Activated naive CD4-positive, alpha-beta T cell treated with anti-CD3 and anti-CD28 coated beads, Interleukin-2, amount 50 U/mL, for 72 hours (primary cell): Measurements from ENCODE around the gene TTC7B. TPM values are rescaled to one million over a fixed set of nuclear protein-coding genes. Genes with fewer than 3 reads are reported as not detected.

Experiments used
- ATAC-seq, 2 donors: fragments of 150-1000 bp; cut with Tn5 transposase; 2 replicates each; pipeline ENCODE4 v1.10.0; 2021; ENCODE audit warnings: mild to moderate bottlenecking in 2 of 2, moderate library complexity in 2 of 2
- DNase-seq, 2 donors: peaks; one replicate each; pipeline ENCODE4 v3.0.0; 2021 to 2022; ENCODE audit warnings: low spot score in 2 of 2
- H3K27ac Mint-ChIP-seq, 2 donors: one replicate each; pipeline ENCODE4 v1.8.0; 2022; ENCODE audit warnings: mild to moderate bottlenecking in 2 of 2, mixed read lengths in 2 of 2
- H3K36me3 Mint-ChIP-seq, 2 donors: one replicate each; pipeline ENCODE4 v1.8.0; 2022; ENCODE audit warnings: mixed read lengths in 2 of 2
- H3K9me3 Mint-ChIP-seq, 2 donors: one replicate each; pipeline ENCODE4 v1.8.0; 2022; ENCODE audit warnings: mixed read lengths in 2 of 2
- total RNA-seq, 2 donors: library from RNA; stranded (reverse); gene quantifications; one replicate each; pipeline ENCODE4 v1.2.3, GENCODE V29; 2022

TTC7B gene
- total RNA-seq, 2 donors from 2014 or later: 7.2 to 9.1 TPM

DNA sequence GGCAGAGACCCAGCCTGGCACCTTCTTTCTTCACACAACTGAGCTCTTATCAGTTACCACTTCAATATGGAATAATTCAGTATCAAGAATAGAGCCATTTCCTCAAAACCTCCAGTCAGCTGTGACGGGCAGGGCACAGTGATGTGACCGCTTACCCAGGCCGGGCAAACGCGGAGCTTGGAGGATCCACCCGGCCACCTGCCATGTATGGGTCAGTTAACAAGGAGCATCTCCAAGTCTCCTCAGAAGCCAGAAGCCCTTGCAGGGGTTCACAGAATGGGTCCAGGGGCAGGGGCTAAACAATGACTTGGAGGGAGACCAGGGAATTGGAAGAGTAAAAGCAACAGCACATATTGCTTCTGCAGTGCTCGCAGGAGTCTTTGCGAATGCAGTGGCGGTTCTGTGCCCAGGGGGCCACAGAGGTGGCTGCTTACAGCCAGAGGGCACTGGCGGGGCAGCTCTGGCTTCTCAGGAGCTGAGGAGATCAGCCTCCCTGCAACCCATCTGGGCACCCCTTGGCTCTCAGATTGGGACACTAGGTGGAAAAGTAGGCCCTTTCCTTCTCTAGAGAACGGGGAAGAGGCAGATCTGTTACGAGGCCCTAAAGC, 257.1 kb downstream of the TTC7B start:
- ATAC-seq: no peak

DNA sequence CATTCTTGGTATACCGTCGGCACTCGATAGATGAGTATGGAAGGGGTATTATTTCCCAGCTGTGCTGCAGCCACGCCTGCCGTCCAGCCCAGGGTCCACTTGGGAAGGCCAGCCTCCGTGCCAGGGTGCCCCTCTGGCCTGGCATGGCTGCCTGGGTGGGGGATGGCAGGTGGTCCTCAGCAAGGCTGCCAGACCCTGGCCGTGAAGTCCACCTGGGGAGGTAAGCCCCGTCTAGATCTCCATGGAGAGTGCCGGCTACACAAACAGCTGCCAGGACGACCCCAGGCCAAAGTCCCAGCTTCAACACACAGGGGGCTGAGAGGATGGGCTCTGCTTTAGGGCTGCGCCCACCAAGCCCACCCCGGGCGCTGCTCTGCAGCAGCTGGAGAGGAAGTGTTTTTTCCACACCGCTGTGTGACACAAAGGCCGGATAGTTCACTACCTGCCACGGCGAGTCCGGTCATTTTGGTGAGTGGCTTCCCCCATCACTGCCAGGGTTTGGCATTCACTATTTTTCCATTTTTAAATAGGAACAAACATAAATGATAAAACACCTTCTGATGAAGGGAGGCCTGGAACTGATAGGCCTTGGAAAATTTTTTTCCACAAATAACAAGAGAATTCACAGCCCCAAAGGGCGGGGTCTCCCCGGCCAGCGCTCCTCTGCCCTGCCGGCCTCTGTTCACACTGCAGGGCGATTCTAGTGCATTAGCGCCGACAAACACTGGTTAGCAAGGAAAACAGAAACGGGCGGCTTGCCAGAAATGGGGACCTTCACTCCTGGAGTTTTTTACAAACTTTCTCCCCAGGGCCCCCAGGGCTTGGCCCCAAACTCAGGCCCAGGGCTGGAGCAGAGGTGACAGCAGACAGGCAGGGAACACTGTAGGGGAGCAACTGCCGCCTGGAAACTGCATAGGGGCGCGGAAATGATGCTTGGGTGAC, 257.9 kb downstream of the TTC7B start:
- Mint-ChIP-seq H3K36me3 (no peaks in the 10 kb centered on the region), H3K27ac (no peak overlapping the region), H3K9me3 (no peaks in the 10 kb centered on the region)
- ATAC-seq: no peak
- no peak for DNase-seq

More for the DNA sequence above, 257.1 kb downstream of the TTC7B start:
- no peaks in the 10 kb centered on the region for H3K9me3 Mint-ChIP-seq
- H3K27ac Mint-ChIP-seq: no peak overlapping the region
- no peak for DNase-seq
- no peaks in the 10 kb centered on the region for H3K36me3 Mint-ChIP-seq

DNA sequence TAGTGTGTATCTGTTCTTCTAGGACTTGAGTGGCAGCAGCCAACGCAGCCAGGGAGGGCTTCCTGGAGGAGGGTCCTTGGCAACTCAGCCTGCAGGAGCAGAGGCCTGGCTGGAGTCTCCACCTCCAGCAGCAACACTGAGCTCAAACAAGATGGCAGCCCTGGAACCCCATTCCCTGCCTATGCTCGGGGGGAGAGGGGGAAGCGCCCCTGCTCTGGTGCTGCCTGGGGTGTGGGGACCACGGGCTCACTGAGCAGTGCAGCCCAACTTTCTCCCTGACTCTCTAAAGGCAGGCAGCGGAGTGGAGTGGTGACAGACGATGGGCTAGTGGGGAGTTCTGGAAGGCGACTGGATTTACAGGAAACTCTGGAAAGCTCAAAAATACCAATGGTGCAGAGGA, 258.7 kb downstream of the TTC7B start:
- Mint-ChIP-seq H3K36me3 (no peaks in the 10 kb centered on the region), H3K9me3 (no peaks in the 10 kb centered on the region), H3K27ac (no peak overlapping the region)
- DNase-seq (no peak), ATAC-seq (no peak)

DNA sequence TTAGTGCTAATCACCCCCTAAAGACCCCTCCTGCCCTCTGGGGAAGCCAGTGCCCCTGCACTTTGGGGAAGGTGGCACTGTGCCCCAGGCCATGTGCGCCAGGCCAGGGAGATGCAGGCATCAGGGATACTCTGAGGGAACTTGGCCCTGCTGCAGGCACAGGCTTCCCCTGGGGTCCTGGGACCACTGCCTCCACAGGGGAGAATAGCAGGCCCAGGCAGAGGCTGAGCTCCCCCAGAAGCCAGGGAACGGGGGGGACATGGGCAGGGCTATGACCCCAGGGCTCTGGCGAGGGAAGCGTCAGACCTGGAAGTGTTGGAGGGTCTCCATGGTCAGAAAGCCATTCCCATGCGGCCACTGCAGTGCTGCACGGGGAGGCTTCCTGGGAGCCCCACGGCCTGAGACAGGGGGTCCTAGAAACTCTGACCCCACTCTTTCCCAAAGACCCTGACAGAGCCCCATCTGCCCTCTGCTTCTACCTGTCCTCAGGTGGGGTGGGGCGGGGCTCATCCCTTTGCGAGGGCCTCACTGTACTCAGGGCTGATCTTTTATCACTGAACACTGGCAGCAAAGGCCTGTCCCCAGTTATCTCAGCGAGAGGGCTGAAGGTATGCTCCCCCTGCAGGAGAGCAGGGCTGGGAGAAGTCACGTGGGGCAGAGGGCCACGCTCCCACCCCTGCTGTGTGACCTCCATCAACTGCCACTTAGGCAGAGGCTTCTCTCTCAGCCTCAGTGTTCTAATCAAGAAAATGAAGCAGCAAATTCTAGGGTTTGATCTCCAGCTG, 259.4 kb downstream of the TTC7B start:
- H3K9me3 Mint-ChIP-seq: no peaks in the 10 kb centered on the region
- ATAC-seq: no peak
- DNase-seq: no peak
- no peaks in the 10 kb centered on the region for H3K36me3 Mint-ChIP-seq
- H3K27ac Mint-ChIP-seq: peak overlapping the region in 1 of 2 donors; percentile 9

DNA sequence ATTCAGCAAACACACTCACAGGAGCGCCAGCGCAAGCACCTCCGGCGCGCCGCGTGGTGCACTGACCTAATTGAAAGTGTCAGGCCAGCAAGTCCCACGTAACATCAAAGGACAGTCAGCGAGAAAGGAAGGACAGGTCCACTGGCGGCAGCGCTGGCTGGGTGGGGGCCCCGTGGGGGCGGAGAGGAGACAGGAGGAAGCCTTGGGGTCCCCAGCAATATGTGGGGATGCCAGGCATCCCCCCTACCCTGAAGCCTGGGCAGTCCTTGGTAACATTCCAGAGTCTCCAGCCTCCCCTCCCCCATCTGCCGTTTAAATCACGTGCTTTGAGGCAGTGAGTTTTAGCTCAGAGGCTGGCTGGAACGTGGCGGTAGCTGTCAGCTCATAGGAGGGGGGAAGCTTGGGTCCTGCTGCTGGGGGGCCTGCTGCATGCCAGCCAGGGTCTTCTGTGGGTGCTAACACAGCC, 260.2 kb downstream of the TTC7B start:
- no peak for DNase-seq
- Mint-ChIP-seq H3K9me3 (no peaks in the 10 kb centered on the region), H3K27ac (peak overlapping the region in 1 of 2 donors; percentile 9), H3K36me3 (no peaks in the 10 kb centered on the region)
- no peak for ATAC-seq

DNA sequence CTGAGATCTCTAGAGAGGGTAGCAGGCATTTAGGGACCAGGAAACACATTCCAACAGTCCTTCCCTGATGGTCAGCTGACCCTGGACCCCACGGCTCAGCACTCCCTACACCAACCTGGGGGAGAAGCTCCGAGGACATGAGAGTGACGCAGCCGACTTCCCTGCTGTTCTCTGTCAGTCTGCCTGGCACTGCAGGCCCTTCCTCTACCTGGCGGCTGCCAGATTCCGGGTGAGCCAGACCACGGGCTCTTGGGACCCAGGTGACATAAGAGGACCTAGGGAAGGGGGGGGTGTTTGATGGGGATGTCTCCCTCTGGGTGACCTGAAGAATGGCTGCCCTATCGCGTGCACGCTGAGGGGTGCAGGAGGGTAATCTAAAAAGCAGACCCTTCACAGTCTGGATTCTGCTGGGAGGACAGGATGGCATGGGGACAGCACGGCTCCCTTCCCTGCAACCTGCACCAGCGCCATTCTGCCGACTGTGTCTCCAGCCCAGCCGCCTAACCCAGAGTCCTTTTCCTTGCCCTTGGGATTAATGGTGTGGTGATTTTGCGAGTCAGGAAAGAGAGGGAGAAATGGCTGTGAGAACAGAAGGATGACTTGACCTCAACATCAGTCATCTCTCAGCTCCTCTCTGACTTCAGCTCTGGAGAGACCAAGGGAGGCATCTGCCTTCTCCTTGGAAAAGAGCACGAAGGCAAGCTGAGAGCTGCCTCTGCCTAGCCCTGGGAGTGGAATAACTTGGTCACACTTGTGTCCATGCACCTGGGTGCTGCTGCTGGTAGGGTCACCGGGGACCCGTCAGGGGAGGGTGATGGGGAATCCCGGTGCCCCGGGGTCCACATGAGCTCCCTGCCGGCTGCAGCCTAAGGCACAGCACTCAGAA, 260.9 kb downstream of the TTC7B start:
- H3K27ac Mint-ChIP-seq: no peak overlapping the region
- ATAC-seq (no peak), DNase-seq (no peak)
- H3K36me3 Mint-ChIP-seq: no peaks in the 10 kb centered on the region
- H3K9me3 Mint-ChIP-seq: no peaks in the 10 kb centered on the region

DNA sequence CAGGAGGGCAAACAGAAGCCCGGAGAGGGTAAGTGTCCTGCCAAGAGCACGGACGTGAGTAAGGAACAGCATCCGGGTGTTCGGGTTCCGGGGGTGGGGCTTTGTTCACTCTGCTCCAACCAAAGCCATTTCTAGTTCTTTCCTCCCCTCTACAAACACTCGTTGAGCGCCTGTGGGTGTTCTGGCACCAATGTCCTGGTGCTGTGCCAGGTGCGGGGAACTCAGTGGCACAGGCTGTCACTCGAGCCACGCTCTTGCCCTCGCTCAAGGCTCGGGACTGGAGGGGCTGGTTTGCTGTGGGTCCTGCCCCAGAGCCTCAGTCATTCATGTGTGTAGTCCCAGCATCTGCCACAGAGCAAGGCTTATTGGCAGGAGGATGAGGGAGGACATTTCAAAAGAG, 261.9 kb downstream of the TTC7B start:
- H3K9me3 Mint-ChIP-seq: no peaks in the 10 kb centered on the region
- H3K36me3 Mint-ChIP-seq: no peaks in the 10 kb centered on the region
- H3K27ac Mint-ChIP-seq: no peak overlapping the region
- no peak for DNase-seq
- no peak for ATAC-seq

DNA sequence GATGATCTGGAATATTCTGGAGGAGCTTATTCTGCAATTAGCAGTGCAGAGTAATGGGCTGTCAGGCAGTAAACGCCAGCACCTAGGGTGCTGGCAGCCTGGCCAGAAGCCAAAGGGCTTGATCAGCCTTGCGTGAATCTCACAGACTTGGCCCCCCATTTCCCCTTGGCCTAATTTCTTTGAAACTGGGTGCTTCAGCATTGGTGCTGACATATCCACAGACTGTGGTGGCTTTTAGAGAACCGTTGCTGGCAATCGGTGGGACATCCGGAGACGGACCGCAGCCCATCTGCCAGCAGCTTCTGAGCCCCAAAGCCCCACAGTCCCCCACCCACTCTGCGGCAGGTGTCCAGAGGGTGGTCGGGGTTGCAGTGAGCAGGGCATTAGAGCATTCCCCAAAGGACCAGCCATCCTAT, 262.3 kb downstream of the TTC7B start:
- no peaks in the 10 kb centered on the region for H3K36me3 Mint-ChIP-seq
- ATAC-seq: no peak
- H3K27ac Mint-ChIP-seq: no peak overlapping the region
- H3K9me3 Mint-ChIP-seq: no peaks in the 10 kb centered on the region
- DNase-seq: no peak

DNA sequence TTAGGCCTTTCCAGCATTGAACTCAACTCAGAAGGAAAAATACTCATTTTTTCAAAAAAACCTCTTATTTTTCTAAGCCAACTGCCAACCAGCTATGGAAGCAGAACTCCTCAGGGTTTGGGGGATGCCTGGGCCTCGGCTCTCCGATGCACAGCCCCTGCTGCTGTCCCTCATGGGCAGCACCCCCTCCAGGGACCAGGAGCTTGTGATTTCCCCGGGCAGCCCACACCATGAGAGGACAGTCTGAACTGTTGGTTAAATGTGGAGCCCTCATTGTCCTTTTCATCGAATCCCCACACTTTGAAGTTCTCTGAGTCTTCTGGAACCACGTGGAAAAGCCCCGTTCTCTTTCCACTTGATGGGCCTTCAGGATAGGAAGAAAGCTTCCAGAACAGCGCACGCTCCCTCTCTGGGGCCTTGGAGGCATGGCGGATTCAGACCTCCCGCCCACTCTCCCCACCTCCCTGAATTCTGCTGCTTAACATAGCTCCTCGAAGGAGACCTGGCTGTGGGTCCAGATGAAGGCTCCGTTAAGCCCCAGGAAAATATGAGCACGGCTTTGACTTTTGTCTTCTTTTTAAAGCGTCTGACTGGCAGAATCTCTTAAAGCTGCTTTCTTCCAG, 262.8 kb downstream of the TTC7B start:
- ATAC-seq (no peak), DNase-seq (no peak)
- no peaks in the 10 kb centered on the region for H3K36me3 Mint-ChIP-seq
- no peak overlapping the region for H3K27ac Mint-ChIP-seq
- no peaks in the 10 kb centered on the region for H3K9me3 Mint-ChIP-seq

DNA sequence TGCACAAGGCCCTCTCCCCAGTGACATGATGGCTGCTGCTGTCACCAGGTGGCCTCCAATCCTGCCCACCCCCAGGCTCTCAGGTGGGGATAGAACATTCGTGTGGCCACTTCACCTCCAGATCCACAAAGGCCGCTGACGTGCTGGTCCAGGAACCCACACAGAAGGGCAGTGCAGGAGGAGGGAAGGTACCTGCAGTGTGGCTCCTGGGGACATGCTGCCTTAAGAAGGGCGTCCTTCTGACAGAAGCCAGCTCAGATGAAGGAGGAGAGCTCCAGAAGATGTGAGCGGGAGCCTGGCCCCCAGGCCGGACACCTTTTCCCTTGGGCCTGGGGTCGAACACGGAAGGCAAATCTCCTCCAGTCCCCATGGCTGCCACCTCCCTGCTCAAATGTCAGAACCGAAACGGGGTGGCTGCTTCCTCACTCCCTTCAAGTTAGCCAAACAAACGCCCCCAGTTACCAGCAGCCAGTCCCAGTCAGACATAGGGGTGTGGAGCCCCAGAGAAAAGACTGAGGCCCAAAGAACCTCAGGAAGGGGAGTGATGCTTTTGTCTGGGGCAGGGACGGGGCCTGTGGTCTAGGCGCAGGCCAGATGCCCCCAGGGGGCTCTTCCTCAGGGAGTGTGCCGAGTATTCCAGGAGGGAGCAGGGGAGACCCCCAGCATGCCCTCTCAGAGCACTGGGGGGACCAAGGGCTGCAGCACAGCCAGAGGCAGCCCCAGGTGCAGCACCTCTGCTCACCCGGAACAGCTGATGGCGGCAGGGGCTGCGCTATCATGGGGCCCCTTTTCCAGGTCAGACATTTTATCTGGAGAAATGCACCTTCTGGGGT, 263.5 kb downstream of the TTC7B start:
- Mint-ChIP-seq H3K36me3 (no peaks in the 10 kb centered on the region), H3K9me3 (no peaks in the 10 kb centered on the region), H3K27ac (no peak overlapping the region)
- no peak for ATAC-seq
- DNase-seq: no peak

DNA sequence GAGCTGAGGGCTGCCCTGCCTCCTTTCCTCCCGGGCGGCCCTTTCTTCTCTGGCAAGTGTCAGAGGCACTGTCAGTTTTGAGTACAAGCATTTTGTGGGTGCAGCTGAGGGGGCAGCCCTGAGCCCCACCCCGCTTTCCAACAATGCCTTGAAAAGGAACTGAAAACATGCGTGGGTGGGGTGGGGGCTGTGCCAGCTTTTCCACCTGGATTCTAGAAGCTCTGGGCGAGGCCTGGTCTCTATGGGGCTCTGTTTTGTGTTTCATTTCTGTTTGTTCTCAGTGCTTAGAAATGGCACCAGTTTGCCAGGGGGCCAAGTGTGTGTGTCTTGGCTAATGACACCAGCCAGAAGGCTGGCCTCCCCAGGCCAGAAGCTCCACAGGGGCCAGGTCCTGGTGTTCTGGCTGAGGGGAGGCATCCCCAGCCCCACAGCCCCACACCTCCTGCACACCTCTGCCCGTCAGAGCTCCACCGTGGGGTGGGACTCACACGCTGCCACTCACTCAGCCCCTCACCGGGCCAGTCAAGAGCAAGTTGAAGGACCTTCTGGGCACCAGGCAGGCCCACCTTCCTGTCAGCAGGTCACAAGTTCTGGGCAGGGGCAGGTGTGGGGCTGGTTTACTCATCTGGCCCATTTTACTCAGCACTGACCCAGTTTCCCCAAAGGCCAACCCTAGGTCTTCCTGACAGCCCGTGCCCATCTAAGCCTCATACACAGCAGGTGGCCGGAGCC, 264.3 kb downstream of the TTC7B start:
- no peak for ATAC-seq
- DNase-seq: no peak
- H3K9me3 Mint-ChIP-seq: no peaks in the 10 kb centered on the region
- no peak overlapping the region for H3K27ac Mint-ChIP-seq
- no peaks in the 10 kb centered on the region for H3K36me3 Mint-ChIP-seq

DNA sequence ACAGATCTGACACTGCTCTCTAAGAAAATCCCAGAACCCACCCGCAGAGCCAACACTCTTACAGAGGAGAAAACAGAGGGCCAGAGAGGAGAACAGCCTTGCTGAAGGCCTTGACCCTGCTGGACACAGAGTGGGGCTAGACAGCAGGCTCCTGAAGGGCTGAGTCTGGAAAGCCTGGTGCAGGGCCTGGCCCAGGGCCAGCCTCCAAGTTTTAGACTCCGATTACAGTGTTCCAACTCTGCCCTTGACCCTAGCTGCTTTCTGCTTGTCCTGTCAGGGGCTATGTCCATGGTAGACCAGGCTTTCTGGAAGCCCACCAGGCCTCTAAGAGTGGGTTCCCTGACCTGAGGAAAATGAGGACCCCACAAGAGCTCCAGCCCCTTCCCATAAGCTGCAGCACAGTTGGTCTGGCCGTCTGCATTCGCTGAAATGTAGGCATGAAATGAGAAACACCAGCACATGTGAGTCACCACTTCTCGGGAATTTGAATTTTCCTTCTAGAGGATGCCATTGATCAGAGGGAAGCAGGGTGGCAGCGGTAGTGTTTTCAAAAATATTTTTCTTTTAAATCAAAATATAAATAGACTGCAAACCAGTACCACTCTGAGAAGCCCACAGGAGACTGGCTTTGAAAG, 265.0 kb downstream of the TTC7B start:
- no peaks in the 10 kb centered on the region for H3K9me3 Mint-ChIP-seq
- H3K36me3 Mint-ChIP-seq: no peaks in the 10 kb centered on the region
- ATAC-seq: no peak
- DNase-seq: no peak
- no peak overlapping the region for H3K27ac Mint-ChIP-seq

DNA sequence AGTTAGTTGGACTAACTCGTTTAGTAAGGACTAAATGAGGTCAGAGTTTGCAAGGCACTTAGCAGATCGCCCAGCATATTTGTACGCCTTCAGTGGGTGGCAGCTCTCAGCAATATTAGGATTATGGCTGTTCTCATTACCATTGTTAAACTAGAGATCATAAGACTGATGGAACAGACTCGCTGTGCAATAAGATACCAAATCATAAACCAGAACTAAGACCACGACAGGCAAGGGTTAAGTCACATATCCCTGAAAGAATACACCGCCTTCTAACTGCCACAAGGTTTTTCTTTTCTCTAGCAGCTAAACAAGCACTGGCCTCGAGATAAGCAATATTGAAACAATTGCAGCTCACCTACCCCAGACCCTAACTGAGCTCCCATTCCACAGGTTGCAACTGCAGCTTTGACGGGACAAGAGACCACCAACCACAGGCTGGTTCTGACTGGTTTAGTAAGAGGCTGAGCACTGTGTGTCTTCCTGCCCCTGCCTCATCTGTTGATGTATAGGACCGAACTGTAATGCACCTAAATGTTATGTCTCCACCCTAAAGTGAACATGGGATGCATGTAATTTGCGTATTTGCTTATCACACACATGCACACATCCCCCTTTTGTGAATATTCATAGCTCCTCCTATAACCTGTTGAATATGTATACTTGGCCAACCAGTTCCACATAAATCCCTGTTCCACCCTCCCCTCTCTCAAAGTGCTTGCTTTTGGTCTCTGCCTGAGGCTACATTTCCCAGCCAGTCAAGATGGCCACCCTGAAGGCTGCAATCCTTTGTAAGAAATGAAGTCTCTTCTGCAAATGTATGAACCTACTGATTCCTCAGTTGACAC, 266.2 kb downstream of the TTC7B start:
- Mint-ChIP-seq H3K9me3 (no peaks in the 10 kb centered on the region), H3K36me3 (no peaks in the 10 kb centered on the region), H3K27ac (no peak overlapping the region)
- DNase-seq (no peak), ATAC-seq (no peak)
